Upper lobe of left lung (tissue), 4 donors: ENCODE measurements around the gene INSRR.

Source experiments
- EP300 ChIP-seq, 4 donors: sonication (generic); formaldehyde crosslinking; IDR thresholded peaks; one replicate each; pipeline ENCODE4 v1.5.1; 2017; ENCODE audit warnings: antibody characterized with exemption in 4 of 4, control low read depth in 2 of 4
- POLR2A ChIP-seq, 4 donors: fragments of 450-650 bp; IDR thresholded peaks; one replicate each; pipeline ENCODE4 v1.5.1; 2016 to 2017; ENCODE audit warnings: antibody characterized with exemption in 4 of 4, mild to moderate bottlenecking in 2 of 4
- TF ChIP-seq, protein P1 (sequence below), 6 experiments: fragments of 450-650 bp in 4 of 6; fragments of 200-600 bp in 2 of 6; sonication (generic) in 2 of 6; IDR thresholded peaks; one replicate each; pipeline ENCODE4 v1.5.1; 2016 to 2019; ENCODE audit warnings: antibody characterized with exemption in 6 of 6

DNA sequence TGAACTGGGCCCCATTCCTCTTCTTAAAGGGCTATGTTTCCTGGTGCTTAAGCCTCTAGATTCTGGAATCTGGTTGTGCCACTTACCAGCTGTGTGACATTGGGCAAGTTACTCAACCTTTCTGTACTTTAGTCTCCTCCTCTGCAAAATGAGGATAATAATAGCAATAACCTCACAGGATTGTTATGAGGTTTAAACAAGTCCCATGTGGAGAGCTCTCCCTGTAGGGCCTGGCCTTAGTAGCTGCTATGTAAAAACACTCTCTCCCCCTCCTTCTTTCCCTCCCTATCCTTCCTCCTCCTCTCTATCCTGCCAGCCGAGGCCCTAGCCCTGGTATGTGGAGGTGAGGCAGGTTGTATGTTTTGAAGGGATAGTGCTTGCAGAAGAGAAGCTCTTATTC is 26.4 kb upstream of the INSRR start:
- TF ChIP-seq POLR2A (IDR thresholded peaks at IDR 0.05) (no peak), EP300 (IDR thresholded peaks at IDR 0.05) (no peak)
- TF ChIP-seq, protein P1, sequence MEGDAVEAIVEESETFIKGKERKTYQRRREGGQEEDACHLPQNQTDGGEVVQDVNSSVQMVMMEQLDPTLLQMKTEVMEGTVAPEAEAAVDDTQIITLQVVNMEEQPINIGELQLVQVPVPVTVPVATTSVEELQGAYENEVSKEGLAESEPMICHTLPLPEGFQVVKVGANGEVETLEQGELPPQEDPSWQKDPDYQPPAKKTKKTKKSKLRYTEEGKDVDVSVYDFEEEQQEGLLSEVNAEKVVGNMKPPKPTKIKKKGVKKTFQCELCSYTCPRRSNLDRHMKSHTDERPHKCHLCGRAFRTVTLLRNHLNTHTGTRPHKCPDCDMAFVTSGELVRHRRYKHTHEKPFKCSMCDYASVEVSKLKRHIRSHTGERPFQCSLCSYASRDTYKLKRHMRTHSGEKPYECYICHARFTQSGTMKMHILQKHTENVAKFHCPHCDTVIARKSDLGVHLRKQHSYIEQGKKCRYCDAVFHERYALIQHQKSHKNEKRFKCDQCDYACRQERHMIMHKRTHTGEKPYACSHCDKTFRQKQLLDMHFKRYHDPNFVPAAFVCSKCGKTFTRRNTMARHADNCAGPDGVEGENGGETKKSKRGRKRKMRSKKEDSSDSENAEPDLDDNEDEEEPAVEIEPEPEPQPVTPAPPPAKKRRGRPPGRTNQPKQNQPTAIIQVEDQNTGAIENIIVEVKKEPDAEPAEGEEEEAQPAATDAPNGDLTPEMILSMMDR (IDR thresholded peaks at IDR 0.05) = no peak
